Right kidney (tissue), 1 donor: Measurements from ENCODE around the gene LARGE1.
"Not testable (repeated sequence)": the region's sequence is repeated elsewhere in the genome, so short reads cannot be mapped to it uniquely, and the experiment has no call there.

Experiments used
- DNase-seq: peaks from one replicate; pipeline ENCODE4 v3.0.0-alpha.2; 2016

LARGE1 gene

GRCh38 chr22:33884829-33885228 is 35.4 kb downstream of the LARGE1 start:
- no peak for DNase-seq

DNA sequence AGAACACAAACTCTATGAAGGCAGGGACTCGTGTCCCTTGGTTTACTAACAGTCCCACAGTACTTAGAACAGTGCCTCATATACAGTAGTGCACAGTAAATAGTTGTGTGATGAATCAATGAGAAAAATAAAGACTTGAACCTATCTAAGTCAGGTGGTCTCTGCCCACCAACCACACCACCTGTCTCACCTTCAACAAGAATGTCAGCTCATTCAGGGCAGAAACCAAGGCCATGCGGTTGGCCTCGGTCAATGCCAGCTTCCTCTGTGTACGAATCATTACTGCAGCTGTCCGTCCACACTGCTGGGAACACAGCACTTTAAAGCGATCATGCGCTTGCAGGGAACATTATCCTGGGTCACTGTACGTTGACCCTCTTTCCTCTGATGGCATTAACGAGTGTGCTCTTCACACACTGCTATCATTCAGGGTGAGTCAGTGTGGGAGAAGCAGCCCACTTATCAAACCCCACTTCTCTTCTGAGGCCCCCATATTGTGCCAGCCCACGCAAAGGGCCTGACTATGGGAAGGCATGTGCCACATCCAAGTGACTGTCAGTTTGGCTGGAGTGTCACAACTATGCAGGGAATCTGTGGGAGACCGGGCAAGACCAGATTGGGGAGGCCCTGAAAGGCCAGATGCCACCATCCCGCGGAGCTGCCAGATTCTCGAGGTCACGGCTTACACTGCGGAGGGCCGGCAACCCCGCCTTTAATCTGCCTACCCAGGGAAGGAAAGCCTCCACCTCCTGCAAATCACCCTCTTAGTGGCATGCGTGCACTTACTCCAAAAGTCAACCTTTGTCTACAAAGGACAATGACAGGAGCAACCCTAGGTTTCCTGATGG is 36.1 kb downstream of the LARGE1 start:
- no peak for DNase-seq

GRCh38 chr22:33883561-33883960 is 36.7 kb downstream of the LARGE1 start:
- DNase-seq: no peak

DNA sequence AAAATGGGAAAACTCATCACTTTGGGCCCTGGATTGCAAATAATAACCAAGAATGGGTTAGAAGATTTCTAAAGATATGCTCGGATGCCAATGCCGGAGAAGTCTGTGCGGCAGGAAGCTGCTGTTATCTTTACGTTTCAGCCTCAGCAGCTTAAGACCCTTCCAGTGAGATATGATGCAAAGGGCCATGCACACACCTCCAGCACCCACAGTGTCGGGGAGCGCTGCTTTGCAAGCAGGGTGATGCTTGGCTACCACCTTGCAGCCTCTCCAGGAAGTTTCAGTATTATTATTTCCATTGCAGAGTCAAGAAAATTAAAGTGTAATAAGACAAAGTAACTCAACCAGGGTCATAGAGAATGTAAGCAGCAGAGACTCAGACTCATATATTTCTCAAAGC is 37.3 kb downstream of the LARGE1 start:
- DNase-seq: no peak

- no peak for DNase-seq
Observed at GRCh38 chr22:33880986-33881385, 39.3 kb downstream of the LARGE1 start.

GRCh38 chr22:33879796-33880195 is 40.5 kb downstream of the LARGE1 start:
- no peak for DNase-seq

- no peak for DNase-seq
Observed at GRCh38 chr22:33875316-33875715, 45.0 kb downstream of the LARGE1 start.

DNA sequence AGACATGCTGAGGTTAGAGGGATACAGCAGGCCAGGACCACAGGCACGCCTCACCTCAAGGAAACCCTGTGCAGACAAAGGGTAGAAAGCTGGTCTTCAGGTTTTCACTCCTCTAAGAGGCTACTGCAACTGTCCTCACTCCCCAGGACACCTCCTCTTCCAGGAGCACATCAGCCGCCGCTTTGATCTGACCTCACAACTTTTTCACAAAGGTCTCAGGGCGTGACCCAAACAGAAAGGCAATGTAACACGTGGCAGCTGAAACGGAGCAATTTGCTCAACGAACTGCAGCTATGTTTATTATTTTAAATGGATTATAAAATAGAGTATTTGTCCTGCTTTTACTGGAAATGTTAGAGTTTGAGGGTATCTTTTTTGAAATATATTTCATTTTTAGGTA is 46.1 kb downstream of the LARGE1 start:
- DNase-seq: no peak

DNA sequence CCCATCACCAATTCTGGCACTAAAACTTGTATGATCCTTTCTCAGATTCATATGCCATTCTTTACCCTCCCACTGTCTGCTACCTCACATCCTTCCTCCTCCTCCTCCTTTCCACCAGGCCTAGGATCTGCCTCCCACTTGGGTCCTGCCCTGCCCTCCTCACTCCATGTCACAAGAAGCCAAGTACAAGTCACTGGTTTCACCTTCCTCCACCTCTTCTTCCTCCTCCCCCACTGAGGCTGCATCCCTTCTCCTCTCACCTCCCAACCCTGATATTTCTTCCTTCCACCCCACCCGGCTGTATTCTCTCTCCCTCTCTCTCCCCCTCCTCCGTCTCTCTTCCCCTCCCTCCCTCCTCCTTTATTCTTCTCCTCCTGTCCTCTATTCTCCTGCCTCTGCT is 46.6 kb downstream of the LARGE1 start:
- no peak for DNase-seq

- no peak for DNase-seq
Observed at GRCh38 chr22:33873186-33873585, 47.1 kb downstream of the LARGE1 start.

DNA sequence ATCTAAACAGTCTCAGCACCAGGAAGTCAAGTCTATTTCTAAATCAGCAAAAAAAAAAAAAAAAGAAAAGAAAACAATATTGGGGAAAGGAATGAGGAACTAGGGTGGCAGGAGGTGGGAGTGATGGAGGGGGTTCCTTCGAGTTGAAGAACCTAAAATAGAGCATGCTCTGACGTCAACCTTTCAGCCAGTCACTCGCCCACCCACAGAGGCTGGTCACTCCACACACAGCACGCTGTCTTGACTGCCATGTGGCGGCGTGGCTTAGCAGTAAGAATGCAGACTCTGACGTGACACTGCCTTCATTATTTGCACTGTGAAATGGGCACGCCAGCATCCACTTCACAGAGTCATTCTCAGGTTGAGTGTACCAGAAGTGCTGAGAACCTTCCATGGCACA is 48.3 kb downstream of the LARGE1 start:
- no peak for DNase-seq

GRCh38 chr22:33869946-33870345 is 50.3 kb downstream of the LARGE1 start:
- DNase-seq: no peak

GRCh38 chr22:33867971-33868370 is 52.3 kb downstream of the LARGE1 start:
- DNase-seq: no peak

DNA sequence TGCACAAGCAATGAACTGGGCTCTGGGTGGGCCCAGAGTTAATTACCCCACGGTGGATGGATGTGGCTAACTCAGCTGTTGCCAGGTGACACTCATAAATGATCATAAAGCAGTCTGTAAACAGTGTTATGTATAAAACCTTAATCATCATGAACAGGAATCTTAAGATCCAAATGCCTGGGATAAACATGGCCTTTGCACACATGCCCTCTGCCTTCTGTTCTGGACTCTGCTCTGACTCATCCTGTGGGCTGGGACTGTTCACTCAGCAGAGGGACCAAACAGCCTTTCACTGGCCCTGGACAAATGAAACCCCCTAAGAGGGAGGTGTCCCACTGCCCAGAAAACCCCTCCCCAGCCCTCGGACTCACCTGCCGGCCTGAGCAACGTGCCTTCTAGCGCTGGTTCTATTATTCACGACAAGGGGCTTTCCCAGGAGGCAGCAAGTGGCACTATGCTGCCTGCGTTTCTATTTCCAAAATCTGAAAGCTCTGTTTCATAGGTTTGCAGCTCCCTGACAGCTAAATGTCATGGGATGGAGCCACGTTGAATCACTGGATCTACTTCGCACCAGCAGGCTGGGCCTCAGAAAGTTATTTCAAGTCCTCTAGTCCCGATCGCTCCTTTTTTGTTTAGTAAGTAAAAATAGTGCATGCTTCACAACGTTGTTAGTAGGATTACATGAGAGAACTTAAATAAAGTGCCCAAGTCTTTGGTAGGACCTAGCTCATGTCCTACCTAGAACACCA is 53.0 kb downstream of the LARGE1 start:
- no peak for DNase-seq

DNA sequence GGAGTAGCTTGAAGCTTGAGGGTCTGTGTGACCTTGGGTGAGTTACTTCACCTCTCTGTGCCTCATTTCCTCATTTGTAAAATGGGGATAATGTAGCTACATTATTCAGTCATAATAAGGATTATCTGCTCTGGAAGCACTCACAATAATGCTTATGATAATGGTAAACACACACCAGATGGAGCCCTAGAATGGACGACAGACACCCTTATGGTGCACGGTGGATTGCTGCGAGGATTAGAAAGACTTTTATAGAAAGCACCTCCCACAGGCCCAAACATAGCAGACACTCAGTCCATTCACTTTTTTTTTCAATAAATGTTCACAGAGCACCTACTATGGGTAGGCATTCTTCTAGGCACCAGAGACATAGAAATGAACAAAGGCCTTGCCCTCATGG is 53.8 kb downstream of the LARGE1 start:
- DNase-seq: no peak

DNA sequence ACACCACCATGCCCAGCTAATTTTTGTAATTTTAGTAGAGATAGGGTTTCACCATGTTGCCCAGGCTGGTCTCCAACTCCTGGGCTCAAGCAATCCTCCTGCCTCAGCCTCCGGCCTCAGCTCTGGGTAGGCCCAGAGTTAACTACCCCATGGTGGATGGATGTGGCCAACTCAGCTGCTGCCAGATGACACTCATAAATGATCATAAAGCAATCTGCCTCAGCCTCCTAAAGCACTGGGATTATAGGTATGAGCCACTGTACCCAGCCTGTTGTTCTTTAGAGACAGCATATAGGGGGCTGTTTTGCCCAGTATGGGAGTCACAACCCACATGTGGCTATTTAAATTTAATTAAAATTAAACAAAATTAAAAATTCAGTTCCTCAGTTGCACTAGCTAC is 54.3 kb downstream of the LARGE1 start:
- no peak for DNase-seq

DNA sequence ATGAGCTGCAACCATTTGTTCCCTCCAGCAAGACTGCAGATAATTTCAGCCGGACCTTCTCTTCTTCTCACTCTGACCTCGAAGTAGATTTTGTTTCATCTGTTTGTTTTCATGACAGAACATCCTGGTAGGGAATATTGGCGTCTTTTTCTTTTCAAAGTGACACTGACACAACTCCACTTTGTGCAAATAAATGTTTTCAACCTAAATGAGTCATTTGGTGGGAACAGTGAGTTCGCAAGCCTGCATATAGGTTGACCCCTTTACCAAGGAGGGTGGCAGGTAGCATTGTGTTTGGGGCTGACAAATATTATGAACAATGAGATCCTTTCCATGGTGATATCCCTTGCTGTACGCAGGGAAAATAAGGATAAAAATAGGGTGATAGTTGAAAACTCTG is 55.0 kb downstream of the LARGE1 start:
- DNase-seq: no peak

GRCh38 chr22:33864723-33865130 is 55.5 kb downstream of the LARGE1 start:
- no peak for DNase-seq

- no peak for DNase-seq
Observed at GRCh38 chr22:33861216-33861875, 58.9 kb downstream of the LARGE1 start.

DNA sequence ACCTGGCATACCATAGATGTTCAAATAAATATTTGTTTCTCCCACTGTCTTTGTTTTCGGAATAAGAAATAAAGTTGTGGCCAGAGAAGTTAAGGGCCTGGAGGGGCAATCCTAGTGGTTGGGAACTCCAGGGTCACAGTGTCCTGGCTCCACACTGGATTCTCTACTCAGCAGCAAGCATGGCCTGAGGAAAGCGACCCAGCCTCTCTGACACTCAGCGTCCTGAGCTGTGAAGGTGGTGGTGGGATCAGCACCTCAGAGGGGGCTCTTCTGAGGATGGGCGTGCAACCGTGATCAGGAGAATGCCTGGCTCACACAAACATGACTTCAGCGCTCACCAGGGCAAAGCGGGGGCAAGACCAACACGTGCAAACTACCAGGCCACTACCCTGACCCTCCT is 59.9 kb downstream of the LARGE1 start:
- no peak for DNase-seq

- DNase-seq: no peak
Observed at GRCh38 chr22:33859311-33859710, 61.0 kb downstream of the LARGE1 start.

GRCh38 chr22:33858653-33859052 is 61.6 kb downstream of the LARGE1 start:
- DNase-seq: not testable (repeated sequence)

GRCh38 chr22:33857767-33858166 is 62.5 kb downstream of the LARGE1 start:
- not testable (repeated sequence) for DNase-seq
